Adrenal gland (tissue), 5 donors: ENCODE results near the gene IL16.

Experiments
- POLR2A ChIP-seq, 2 donors: fragments of 450-650 bp; IDR thresholded peaks; one replicate each; pipeline ENCODE4 v1.6.1; 2017; ENCODE audit warnings: antibody characterized with exemption in 2 of 2, mild to moderate bottlenecking in 2 of 2, moderate library complexity in 1 of 2
- TF ChIP-seq, protein P1 (sequence below), 6 experiments: fragments of 450-650 bp in 4 of 6; fragments of 200-600 bp in 2 of 6; sonication (generic) in 1 of 6; IDR thresholded peaks; 1 replicate in 5 of 6; 2 replicates in 1 of 6; pipeline versions ENCODE4 v1.5.1 to v1.8.0; 2016 to 2021; ENCODE audit warnings: antibody characterized with exemption in 6 of 6, mild to moderate bottlenecking in 2 of 6, moderate library complexity in 1 of 6
- donor health status: DM: no; HTN: no; CAD: no.

DNA sequence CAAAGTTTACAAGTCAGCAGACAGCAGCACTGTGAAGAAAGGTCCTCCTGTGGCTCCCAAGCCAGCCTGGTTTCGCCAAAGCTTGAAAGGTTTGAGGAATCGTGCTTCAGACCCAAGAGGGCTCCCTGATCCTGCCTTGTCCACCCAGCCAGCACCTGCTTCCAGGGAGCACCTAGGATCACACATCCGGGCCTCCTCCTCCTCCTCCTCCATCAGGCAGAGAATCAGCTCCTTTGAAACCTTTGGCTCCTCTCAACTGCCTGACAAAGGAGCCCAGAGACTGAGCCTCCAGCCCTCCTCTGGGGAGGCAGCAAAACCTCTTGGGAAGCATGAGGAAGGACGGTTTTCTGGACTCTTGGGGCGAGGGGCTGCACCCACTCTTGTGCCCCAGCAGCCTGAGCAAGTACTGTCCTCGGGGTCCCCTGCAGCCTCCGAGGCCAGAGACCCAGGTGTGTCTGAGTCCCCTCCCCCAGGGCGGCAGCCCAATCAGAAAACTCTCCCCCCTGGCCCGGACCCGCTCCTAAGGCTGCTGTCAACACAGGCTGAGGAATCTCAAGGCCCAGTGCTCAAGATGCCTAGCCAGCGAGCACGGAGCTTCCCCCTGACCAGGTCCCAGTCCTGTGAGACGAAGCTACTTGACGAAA is 103.1 kb downstream of the IL16 start:
- TF ChIP-seq POLR2A (IDR thresholded peaks at IDR 0.05): no peak
- TF ChIP-seq, protein P1, sequence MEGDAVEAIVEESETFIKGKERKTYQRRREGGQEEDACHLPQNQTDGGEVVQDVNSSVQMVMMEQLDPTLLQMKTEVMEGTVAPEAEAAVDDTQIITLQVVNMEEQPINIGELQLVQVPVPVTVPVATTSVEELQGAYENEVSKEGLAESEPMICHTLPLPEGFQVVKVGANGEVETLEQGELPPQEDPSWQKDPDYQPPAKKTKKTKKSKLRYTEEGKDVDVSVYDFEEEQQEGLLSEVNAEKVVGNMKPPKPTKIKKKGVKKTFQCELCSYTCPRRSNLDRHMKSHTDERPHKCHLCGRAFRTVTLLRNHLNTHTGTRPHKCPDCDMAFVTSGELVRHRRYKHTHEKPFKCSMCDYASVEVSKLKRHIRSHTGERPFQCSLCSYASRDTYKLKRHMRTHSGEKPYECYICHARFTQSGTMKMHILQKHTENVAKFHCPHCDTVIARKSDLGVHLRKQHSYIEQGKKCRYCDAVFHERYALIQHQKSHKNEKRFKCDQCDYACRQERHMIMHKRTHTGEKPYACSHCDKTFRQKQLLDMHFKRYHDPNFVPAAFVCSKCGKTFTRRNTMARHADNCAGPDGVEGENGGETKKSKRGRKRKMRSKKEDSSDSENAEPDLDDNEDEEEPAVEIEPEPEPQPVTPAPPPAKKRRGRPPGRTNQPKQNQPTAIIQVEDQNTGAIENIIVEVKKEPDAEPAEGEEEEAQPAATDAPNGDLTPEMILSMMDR (IDR thresholded peaks at IDR 0.05): no peak
